ENCODE measurements around the gene CPXM1.

DNA sequence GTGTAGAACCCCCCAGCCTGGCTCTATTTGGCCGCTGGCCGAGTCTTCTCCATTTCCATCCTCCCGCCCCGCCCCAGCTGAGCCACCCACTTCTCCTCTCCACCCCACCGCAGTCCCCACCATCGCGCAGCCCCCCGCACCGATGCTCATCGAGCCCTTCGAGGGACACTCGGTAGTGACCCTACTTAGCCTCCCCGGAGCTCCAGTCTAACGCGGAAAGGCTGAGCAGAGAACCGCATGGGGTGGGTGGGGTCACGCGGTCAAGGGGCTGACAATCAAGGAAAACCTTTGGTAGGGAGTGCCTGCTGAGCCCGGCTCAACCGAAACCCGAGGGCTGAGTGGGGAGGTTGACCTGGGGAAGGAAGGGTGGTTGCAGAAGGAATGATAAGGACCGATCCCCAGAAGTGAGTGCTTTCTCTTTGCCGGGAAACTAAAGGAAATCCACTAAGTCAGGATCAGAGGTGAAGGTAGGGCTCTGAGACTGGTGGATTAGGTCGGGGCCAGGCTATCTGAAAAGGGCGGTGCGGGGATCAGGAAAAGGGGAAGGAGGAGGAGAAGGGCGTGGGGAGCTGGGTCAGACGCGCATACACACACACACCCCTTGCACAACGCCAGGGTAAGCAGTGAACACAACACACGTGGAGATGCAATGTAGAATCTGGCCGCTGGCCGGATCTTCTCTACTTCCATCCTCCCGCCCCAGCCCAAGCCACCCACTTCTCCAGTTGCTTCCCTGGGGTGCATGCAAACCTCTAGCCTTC lies 49.8 kb downstream of the CPXM1 start:
- TF ChIP-seq ZFP30 (CRISPR knock-in tag; IDR thresholded peaks at IDR 0.05) = no peak
- TF ChIP-seq ISL1 (CRISPR knock-in tag; IDR thresholded peaks at IDR 0.05) = no peak
- no peak for TF ChIP-seq ZFP3 (CRISPR knock-in tag; IDR thresholded peaks at IDR 0.05)

All from SK-N-SH treated with all-trans-retinoic acid at 6 μM for 48 hours (cell line).